GM19468 (cell line): ENCODE results near the gene NDUFS3.

Source experiments
- ATAC-seq: cut with Tn5 transposase; IDR thresholded peaks from one replicate; pipeline ENCODE4 v1.9.1; 2021; ENCODE audit warnings: mild to moderate bottlenecking, moderate library complexity, moderate number of reproducible peaks; ENCODE audit not compliant: unreplicated experiment; ENCODE audit errors: extremely low read depth

Gene NDUFS3

GRCh38 chr11:47589118-47589517 is 10.2 kb downstream of the NDUFS3 start:
- ATAC-seq, result no peak

- no peak for ATAC-seq
Observed at GRCh38 chr11:47589584-47589976, 10.7 kb downstream of the NDUFS3 start.

DNA sequence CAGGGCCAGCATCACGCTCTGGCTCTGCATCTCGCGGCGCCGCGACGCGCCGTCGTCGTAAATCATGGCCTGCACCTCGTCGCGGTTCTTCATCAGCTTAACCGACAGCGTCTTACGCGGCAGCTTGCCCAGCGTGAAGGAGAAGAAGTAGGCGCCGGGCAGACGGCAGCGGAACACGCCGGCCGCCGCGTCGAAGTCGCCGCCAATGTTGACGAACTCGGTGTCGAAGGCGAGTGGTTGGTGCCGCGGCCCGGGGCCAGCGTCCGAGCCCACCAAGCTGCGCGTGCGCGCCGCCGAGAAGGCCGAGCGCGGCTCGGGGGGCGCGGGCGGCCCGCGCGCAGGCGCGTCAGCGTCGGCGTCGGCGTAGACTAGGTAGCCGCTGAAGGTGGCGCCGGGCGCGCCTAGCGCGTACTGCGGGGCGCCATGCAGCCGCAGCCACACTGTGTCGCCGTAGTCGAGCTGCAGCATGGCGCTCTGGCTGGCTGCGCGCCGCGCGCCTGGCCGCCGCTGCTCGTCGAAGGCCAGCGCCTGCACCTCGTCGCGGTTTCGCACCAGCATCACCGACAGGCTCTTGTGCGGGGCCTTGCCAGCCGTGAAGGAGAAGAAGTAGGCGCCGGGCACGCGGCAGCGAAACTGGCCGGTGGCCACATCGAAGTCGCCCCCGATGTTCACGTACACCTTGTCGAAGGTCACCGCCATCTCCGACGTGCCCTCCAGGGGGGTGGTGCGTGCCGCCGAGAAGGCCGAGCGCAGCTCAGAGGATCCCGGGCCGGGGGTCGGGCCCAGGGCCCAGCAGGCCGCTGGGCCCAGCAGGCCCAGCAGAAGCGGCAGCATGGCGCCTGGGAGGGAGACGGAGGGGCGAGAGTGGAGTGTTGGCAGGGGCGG is 11.3 kb downstream of the NDUFS3 start:
- no peak for ATAC-seq

DNA sequence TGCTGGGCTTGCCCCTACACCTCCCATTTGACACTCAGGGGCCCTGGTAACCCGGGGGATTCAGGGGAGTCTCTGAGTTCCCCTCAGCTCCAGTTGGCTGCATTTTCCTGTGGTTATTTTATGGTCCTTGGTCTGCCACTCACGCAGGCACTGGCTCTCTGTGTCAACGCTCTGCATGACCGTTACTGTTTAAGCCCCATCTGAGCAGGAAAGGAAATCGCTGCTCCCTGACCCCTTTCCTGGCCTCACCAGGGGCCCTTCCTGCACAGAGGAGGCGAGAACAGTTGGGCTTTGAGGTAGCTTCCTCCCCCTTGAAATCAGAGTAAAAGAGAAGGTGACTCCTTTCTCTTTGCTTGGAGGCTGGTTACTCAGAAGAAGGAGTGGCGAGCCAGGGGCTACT is 12.9 kb downstream of the NDUFS3 start:
- no peak for ATAC-seq

DNA sequence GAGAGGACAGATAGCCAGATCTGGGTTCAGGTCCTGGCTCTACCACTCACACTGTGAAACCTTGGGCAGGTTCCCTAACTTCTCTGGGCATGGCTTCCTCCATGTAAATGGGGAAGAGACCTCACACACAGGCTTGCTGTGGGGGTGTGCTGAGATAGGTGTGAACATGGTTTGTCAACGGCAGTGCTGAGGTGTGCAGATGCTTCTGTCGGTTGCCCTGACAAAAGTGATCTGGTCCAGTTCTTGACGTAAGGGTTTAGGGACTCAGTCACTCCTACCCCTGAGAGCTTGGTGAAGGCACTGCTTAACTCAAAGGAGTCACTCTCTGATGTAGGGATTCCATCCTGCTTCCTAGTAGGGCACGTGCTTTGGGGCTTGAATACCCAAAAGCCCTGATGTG is 13.4 kb downstream of the NDUFS3 start:
- no peak for ATAC-seq

- ATAC-seq, result no peak
Observed at GRCh38 chr11:47592970-47593369, 14.1 kb downstream of the NDUFS3 start.

DNA sequence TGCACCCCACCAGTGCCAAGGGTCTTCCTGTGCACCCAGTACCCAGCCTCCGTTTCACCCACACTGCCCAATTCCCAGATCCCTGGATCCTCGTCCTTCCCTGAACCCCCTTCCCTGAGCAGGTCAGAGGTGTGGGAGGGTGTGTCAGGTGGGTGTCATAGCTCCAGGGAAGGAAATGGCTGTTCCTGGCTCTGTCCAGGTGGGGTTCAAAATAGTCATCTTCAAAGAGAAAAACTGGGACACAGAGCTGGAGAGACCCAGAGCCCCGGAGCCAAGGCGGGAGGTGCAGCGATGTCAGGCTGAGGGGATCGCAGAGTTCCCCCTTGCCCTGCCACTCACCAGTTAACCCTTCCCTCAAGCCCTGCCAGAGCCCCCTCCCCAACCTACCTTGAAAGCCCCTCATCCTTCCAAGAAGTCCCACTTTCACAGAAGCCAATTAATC is 14.6 kb downstream of the NDUFS3 start:
- no peak for ATAC-seq

DNA sequence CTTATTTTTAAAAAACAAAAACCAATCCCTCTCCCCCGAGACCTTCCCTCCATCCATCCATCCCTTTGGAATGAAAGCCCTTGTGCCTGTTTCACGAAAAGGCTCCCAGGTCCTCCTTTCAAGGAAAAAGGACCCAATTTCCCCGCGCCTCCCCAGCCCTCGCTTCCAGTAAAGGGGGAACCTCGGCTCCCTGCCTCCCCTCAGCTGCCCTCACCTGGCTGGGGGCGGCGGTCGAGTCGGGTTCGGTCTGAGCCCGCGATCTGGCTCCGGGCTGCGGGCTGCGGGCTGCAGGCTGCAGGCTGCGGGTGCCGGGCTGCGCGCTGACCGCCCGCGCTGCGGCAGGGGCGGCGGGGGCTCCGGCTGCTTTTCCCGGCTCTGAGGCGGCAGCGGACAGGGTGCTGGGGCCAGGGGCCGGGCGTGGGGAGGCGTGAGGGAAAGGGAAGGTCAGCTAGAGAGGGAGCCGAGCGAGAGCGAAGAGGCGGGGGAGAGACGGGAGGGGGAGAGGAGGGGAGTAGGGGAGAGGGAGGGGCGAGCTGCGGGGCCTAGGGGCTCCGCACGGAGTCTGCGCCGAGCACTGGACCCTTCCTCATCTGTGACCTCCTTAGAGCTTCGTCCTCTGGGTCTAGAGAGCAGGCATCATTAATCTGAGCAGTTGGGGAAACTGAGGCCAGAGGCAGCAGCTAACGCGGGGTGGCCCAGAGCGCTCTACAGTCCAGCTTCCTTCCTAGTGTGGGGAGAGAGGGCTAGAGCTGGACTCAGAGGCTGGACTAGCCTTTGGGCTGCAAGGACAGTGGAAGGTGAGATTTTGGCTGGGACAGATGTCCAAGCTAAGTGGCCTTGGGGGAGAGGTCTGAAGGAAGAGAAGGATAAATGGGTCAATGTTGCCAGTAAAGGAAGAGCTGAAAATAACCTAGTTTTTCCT is 15.3 kb downstream of the NDUFS3 start, which contains the start of gene C1QTNF4:
Gene C1QTNF4 (minus strand): TSS at position 478 of the 922 bp plus-strand sequence. CDS start 3,601 bp downstream, outside the sequence.
- no peak for ATAC-seq

DNA sequence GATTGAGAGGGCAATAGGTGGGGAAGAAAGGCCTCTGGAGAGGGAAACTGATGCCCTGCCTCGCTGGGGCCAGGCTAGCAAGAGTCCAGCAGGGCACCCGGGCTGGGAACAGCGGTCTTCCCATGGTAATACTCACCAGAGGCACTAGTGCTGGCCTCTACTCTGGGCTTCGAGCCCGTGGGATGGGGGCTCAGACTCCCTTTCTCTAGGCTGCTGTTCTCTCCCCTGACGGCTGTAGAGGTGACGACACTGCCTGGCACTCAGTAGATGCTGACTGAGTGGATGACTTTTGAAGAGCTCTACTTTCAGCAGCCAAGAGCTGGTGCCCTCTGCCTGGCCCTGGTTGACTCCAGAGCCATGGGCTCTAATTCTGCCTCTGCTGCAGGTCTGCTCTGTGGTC is 16.2 kb downstream of the NDUFS3 start:
- no peak for ATAC-seq

- no peak for ATAC-seq
Observed at GRCh38 chr11:47595967-47596366, 17.1 kb downstream of the NDUFS3 start.

DNA sequence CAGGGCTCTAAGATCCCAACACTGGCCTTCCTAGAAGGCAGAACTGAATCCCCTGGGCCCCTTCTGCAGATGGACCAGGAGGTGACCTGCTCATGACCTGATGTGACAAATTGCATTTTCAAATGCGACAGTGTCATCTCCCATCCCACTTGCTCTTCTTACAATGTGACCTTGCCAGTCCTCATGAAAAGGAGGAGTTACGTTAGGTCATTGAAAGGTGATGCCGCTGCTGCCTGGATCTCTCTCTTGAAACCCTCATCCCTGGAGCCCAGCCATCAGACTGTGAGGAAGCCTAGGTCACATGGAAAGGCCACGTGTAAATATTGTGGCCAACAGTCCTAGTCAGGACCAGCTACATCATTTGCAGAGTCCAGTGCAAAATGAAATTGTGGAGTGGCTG is 21.0 kb downstream of the NDUFS3 start:
- ATAC-seq, result no peak

- no peak for ATAC-seq
Observed at GRCh38 chr11:47603295-47603694, 24.4 kb downstream of the NDUFS3 start.

DNA sequence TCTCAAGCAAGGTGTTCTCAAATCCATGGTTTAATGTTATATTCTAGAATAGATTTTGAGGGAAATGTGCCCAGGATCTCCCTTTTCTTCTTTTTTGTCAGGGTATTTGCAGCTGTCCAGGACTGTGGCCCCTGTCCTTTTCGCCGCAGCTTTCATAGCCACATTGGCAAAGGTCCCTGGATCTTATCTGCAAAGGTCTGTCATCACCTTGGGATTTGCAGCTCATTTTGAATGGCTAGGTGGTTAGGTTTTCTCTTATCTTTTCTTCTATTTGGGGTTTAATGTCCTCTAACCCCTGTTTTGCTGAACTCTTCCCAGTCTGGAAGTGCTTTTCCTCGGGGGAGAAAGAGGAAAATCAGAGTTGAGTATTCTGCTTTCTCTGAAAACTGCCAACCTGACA is 27.0 kb downstream of the NDUFS3 start:
- ATAC-seq, result no peak

DNA sequence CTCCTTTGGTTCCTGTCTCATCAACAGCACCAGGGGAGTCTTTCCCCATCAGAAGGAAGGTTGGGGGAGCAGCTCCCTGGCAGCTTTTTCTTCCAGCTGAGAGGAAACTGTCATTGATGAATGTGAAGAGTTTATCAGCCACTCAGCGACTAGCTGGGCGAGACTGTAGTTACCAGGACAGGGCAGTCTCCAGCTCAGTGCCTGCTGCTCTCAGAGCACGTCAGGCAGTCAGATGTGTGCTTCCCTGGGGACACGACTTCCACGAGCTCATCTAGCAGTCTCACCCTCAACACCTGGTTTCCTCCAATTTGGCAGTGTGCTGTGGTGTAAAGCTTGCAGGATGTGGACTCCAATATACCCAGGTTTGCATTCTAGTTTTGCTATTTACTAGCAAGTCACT is 27.9 kb downstream of the NDUFS3 start:
- ATAC-seq, result no peak

- no peak for ATAC-seq
Observed at GRCh38 chr11:47607380-47607779, 28.5 kb downstream of the NDUFS3 start.

- no peak for ATAC-seq
Observed at GRCh38 chr11:47609675-47610074, 30.8 kb downstream of the NDUFS3 start.

- peak; percentile 34 for ATAC-seq
Observed at GRCh38 chr11:47611348-47611794, 32.5 kb downstream of the NDUFS3 start.

- ATAC-seq, result no peak
Observed at GRCh38 chr11:47615249-47615648, 36.4 kb downstream of the NDUFS3 start.

DNA sequence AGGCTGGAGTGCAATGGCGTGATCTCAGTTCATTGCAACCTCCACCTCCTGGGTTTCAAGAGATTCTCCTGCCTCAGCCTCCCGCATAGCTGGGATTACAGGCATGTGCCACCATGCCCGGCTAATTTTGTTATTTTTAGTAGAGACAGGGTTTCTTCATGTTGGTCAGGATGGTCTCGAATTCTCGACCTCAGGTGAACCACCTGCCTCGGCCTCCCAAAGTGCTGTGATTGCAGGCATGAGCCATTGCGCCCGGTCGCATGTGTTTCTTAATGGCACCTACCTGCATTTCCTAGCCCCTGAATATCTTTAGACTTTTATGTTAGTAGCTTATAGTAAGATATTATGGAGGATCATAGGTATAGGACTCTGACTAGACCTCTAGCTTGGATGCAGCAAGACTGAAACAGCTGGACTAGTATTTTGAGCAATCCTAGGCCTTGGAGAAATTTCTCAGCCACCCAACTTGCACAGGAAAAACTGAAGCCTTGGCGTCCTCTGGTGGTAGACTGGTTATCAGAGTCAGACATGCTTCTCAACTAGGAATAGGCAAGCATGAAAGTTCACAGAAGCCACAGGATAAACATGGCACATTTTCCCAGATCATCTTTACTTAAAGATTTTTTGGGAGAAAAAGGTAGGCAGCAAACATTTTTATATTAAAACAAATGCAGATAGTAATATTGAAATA is 38.0 kb downstream of the NDUFS3 start:
- no peak for ATAC-seq

DNA sequence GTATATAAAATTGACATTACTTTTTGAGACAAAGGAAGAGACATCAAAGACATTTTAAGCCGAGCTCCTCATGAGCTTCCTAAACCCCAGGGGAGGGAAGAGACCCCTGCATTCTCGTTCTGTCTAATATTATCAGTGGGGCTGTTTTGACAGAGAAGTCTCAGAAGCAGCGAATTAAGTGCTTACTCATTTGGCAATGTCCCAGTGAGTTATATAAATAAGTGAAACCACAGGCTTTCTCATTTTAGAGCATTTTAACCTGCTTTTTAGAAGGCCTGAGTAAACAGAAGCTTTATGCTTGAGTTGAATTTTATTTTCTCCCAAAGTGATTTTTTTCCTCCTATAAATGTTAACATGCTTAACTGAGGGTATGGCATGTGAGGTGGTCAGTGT is 38.5 kb downstream of the NDUFS3 start:
- ATAC-seq, result no peak
